Stimulated activated CD4-positive, alpha-beta T cell treated with anti-CD3 and anti-CD28 coated beads, Interleukin-15, amount 100 ng/mL, for 48 hours (primary cell): ENCODE measurements around the gene CRYGA.
A peak's percentile ranks its signal among the peaks of the same experiment; 100 is the strongest.

Source experiments
- DNase-seq, 2 donors: peaks; one replicate each; pipeline ENCODE4 v3.0.0-alpha.2; 2020; ENCODE audit warnings: low read depth in 2 of 2

The CRYGA gene, protein sequence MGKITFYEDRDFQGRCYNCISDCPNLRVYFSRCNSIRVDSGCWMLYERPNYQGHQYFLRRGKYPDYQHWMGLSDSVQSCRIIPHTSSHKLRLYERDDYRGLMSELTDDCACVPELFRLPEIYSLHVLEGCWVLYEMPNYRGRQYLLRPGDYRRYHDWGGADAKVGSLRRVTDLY

DNA sequence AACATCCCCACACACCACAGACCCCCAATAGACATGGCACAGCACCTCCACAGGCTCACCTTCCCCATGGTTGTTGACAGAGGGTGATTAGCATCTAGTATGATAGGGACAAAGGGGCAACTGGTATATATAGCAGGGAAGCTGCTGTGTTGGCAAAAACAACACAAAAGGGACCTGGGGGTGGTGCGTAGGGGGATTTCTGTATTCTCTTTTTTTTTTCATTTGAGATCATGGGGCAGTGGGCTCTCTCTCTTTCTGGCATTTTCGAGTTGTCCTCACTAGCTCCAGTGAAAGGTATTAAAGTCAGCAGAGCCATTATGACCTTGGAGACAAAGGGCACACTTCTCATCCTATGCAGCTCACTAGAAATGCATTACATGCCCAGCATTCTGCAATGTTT, at the start of gene CRYGA:
TSS of gene CRYGA (minus strand) at position 101 of the 400 bp plus-strand sequence. CDS start at position 68, 33 bp downstream.
- no peak for DNase-seq

DNA sequence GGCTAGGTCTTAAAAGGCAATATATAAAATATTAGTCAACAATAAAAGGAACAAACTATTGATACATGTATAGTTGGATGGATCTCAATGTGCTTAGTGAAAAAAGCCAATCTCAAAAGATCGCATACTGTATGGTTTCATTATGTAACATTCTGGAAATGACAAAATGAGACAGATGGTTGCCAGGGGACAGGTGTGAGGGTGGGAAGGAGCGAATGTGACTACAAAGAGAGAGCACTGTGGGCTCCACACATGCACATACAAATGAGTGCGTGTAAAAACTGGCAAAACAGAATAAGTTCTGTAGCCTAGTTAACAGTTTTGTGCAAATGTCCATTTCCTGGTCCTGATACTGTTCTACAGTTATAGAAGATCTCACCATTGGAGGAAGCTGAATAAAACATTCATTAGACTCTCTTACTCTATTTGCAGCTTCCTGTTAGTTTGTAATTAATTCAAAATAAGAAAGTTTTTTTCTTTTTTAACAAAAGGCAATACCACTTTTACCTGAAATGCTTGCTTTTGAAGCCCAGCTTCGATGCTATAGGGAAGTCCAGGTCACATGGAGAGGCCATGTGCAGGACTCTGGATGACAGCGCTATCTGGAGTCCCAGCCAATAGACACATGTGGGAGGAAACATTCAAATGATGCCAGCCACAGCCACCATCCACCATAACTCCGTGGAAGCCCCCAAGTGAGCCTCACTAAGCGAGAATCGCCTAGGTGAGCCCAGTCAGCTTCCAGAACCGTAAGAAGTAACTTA, 47.5 kb upstream of the CRYGA start:
- DNase-seq = no peak

DNA sequence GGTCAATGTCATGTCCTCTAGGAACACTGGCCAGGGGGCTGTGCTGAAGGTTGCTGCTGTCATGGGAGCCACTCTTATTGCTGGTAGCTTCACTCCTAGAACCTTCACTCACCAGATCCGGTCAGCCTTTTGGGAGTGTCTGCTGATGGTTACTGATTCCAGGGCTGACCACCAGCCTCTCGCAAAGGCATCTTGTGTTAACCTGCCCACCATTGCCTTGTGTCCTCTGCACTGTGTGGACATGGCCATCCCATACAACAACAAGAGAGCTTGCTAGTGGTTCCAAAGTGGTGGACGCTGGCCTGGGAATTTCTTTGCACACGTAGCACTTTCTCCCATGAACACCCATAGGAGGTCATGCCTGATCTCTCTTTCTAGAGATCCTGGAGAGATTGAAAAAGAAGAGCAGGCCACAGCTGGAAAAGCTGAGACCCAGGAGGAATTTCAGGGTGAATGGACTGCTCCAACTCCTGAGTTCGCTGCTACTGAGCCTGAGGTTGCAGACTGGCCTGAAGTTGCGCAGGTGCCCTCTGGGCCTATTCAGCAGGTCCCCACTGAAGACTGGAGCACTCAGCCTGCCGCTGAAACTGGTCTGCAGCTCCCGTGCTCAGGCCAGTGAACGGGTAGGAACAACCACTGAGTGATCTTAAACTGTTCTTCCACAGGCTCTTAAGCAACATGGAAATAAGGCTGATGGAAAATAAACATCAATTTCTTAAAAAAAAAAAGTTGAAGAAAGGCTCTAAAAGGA, 45.1 kb upstream of the CRYGA start:
- DNase-seq = no peak

DNA sequence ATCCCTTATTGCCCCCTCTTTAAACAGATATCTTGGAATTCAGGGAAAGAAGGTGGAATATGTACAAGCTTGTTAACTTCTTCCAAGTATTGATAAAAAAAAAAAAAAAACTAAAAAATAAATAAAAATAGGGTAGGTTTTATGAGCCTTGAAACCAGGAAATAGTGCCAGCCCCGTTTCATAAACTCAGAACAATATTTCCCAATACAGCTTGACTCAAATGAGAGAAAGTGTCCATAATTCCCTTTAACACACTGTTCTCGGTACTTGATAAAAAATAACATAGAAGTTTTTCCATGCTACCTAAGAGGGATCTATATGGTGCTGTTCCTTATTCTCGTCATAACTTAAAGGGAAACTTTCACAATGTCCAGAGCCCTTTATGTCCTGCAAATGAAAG, 44.4 kb upstream of the CRYGA start:
- DNase-seq = no peak

DNA sequence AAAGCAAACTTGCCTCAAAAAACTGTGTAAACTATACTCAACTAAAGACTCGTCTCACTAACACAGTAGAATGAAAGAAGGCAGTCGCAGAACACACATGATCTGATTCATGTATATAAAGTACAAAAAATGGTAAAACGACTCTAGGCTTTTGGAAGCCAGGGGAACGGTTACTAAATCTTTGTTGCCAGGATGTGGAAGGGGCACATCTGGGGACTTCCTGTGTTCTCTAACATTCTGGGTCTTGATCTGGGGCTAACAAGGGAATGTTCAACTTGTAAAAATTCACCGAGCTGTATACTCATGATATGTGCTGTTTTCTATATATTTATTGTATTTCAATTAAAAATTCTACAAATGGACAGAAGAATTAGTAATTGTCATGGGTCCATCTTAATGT, 40.8 kb upstream of the CRYGA start:
- DNase-seq = no peak

DNA sequence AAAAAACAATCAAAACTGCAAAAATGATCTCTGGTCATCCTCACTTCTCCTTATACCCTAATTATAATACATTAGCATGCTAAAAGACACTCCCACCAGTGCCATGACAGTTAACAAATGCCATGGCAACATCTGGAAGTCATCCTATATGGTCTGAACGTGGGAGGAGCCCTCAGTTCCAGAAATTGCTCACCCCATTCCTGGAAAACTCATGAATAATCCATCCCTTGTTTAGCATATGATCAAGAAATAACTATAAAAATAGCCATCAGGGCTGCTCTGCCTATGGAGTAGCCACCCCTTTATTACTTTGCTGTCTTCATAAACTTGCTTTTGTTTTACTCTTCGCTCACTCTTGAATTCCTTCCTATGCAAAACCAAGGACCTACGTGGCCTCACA, 32.1 kb upstream of the CRYGA start:
- no peak for DNase-seq

DNA sequence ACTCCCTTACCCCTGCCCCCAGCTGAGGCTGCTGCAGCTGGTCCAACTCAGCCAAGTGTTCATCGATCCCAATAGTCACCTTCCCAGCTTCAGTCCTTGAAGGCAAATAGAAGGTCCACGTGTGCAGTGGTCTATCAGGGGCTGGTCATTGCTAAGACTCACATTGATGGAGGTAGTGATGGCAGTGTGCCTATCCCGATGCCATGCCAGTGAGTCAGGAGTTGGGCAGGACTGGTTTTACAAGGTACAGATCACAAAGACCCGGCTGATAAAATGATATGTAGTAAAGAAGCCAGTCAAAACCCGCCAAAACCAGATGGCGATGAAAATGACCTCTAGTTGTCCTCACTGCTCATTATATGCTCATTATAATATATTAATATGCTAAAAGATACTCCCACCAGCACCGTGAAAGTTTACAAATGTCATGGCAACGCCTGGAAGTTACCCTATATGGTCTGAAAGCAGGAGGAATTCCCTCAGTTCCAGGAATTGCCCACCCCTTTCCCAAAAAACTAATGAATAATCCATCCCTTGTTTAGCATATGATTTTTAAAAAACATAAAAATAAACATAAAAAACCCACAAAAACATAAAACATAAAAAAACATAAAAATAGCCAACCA, 29.3 kb upstream of the CRYGA start:
- no peak for DNase-seq

DNA sequence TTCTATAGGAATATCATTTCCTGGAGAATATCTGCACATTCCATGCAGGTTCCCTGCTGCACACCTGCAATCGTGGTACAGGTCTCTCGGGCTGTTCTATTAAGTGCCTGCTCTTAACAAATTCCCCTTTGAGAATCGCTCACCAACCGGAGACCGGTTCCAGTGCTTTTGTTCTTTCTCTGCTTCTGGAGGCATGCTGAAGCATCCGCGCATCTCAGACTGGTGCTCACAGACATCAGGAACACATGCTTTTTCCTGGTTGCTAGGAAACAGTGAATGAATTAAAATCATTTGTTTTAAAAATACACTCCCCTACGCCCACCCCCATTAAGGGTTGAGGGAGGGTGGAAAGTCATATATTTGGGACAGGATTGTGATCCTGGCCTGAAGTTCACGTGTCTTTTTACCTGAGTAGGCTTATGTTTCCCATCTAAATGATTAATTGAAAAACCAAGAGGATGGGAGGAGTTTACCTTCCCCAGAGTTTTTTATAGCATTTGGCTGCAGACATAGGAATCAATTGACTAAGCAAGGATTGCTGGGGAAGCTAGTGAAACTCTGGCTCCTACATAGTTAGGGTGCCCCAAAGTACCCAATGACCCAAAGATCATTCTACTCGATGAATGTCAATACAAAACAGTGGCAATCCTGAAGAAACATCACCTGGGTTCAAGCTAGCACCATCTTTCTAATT, 26.6 kb upstream of the CRYGA start, which contains the start of gene C2orf80:
TSS of gene C2orf80 (minus strand) at position 221 of the 694 bp plus-strand sequence. CDS start 3,044 bp downstream, outside the sequence.
- DNase-seq = no peak

DNA sequence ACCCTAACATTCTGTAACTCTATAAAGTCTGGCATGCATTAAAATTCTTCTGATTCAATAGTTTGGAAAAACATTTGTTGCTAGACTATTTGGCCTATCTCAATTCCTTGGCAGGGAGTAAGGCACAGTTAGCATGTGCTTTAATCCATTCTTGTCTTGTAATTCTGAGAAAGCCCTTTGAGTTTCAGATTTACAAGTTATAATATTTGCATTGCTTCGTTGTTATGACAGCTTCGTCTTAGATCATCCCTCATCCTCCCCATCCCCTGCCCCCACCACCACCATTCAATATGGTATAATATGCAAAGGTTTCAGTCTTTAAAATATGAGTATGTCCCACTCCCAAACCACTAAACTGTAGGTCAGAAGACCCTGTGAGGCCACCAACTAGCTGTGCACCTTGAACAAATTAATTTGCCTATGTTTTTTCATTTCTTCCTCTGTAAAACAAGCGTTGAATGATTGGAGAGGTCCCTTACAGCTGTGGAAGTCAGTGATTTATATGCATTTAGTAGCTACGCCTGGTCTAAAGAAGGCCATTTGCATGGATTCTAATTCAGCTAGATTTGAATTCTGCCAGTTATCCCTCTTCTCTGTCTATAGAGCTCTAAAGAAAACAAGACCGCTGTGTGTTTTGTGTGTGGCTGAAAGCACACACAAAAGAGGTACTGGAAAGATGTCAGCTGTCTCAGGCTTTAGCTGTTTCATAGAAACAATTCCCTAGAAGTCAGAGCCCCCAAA, 25.9 kb upstream of the CRYGA start:
- DNase-seq = no peak

DNA sequence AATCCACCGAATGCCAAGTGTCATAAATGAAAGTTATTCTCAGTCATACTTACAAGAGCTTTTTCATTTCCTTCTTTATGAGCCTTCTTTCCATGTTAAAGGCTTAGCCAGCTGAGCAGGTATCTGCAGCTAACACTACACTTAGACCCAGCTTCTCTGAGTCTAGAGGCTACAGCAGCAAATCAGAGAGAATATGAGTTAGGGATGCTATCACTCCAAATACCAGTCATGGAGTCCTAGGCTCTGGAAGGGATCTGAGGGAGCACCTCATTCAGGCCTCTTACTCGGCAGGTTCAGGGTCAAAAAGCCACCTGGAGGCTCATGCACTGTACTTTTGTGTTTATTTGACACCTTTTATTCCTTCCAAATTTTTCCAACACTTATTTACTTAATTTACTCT, 23.5 kb upstream of the CRYGA start:
- DNase-seq = no peak

DNA sequence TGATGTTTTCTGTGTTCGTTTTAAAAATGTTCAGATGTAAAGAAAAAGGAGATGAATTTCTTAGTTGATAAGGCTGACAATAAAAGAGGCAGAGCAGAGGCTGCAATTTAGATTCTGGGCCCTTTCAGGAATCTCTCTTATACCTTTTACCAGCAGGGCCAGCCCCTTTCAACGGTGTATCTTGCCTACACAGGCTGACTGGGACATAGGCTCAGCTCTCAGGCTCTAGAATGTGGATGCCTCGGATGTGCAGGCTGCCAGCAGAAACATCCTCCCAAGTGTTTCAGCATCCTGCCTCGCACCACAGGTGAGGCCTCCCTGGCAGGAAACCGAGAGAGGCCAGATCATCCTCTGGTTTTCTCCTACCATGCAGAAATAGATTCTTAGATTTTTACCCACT, 23.1 kb upstream of the CRYGA start:
- no peak for DNase-seq

DNA sequence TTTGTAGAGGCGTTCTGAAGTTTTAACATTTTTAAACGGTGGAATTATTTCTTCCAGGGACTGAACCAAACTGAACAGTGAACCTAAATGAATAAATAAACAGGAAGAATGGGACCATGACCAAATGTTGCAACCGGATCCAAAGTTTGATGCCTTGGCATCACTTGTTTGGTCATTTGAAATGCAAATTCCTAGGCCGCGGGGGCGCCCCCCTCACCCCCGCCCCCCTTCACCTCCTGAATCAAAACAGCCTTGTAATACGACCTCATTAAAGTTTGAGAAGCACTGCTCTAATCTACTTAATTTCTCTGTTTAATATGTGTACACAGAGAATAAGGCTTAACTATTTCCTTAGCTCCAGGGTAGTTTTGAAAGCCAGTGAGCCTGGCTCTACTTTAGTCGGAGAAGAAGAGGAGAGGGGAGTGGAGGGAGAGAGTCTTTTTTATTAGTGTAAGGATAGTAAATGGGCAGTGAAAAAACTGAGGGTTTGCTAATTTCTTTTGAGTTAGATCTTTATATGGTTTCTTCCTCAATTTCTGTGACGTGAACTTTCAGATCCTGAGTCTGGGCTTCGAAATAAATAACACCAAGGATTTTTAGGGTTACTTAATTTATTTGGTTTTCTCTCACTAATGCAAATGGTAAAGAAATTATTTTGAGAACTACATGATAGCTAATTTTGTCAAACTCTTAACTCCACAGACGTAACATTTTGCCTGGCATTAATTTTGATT, 20.8 kb upstream of the CRYGA start:
- no peak for DNase-seq

DNA sequence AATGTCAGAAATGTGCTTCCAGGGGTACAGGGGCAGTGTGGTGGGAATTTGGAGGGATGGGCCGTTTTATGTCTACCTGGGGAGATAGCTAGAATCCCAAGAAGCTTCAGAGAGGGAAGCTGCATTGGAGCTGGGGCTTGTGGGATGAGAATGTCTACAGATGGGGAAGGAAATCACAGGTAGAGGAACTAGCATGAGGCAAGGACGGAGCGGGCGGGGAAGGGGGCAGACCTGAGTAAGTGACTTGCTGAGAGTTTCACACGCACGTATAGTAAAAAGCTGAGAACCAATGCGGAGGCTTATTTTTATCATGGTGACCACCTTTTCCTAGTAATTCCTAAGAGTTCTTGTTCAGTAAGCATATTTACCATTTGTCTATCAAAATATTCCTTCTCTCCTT, 20.1 kb upstream of the CRYGA start:
- no peak for DNase-seq

DNA sequence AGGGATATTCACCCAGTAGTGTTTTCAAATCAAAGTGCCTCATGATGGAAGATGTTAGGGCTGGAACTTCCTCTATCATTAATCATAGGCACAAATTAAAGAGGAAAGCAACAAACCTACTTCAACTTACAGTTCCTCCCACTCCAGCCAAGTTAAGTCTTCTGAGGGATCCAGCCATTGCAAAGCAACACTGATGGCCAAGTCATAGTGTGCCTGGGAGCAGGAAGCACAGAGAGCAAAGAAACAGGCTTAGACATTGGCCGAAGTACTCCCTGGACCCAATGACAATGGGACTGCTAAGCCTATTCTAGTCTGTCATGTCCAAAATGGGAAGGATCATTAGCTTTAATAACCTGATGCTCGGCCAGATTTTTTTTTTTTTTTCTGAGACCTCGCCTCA, 19.4 kb upstream of the CRYGA start:
- DNase-seq = no peak

DNA sequence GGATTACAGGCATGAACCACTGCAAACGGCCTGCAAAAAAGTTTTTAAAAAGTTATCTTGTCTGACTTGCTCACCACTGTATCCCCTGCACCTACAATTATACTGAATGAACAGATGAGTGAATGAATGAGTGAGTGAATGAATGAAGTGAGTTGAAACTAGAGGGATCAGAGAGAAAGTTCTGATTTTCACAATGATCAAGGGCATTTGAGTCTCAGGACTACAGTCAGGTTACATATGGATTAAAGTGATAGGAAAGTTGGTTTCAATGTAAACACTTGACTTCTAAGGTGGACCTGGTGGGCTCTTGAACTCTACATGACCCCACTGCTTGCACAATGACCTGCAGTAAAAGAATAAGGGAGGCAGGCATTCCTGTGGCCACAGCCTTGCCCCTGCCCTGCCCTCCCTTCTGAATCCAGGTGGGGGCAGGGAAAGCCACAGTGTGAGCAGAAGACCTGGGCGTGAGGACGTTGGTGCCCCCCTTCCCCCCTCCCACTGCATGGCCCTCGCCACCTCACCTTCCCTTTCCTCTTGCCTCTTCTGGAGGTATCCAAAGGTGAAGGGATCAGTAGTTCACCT, 15.7 kb upstream of the CRYGA start:
- no peak for DNase-seq

DNA sequence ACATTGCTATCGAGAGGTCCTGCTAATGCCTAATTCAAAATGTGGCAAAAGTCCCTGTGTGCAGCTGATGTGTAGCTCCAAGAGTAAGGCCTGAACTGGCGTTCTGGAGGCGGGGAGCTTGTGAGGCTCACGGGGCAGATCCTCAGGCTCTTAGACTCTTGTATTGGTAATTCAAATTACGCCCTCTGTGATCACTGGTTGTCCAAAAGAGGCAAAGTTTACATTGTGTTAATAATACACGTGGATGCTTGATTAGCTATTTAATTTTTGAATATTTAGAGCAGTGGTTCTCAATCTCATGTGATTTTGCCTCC, 12.4 kb upstream of the CRYGA start:
- DNase-seq = no peak

DNA sequence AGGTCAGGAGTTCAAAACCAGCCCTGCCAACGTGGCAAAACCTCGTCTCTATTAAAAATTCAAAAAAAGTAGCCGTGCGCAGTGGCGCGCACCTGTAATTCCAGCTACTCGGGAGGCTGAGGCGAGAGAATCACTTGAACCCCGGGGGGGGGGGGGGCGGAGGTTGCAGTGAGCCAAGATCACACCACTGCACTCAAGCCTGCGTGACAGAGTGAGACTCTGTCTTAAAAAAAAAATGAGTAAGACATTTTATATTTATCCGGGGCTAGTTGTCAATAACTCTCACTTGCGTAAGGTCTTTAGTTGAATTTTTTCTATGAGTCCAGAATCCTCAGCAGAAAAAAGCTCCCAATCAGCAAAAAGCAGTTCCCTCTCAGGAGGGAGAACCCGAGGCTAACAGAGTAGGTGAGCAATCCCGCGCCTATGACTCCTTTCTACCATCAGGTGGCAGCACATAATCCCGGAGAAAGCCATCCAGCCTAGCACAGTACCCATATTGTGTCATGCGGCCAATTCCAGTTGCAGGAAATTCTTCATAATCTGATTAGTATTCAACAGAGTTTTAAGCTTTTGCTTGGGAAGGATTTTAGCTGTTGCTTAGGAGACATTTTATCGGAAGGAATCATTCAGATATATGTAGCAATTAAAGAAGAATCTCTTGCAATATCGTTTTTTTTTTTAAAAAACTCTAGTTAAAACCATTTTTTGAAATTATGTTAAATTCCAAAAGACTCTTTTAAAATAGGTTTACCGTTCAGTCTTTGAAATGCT, 11.9 kb upstream of the CRYGA start:
- peak; percentile 30 to 53 for DNase-seq

DNA sequence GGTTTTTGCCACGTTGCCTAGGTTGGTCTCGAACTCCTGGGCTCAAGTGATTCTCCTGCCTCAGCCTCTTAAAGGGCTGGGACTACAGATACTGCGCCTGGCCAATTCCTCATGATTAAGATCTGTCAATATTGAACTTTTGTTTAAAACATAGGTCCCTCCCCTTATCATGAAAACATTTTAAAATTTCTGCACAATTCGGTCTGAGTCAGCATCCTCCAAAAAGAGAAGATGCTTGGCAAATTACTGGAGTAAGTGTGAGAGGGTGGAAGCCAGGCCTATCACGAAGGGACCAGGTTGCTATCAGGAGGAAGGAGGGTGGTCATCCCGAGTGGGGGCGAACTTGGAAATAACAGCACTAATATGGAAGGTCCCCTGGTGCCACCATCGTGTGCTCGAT, 10.8 kb upstream of the CRYGA start:
- no peak for DNase-seq

DNA sequence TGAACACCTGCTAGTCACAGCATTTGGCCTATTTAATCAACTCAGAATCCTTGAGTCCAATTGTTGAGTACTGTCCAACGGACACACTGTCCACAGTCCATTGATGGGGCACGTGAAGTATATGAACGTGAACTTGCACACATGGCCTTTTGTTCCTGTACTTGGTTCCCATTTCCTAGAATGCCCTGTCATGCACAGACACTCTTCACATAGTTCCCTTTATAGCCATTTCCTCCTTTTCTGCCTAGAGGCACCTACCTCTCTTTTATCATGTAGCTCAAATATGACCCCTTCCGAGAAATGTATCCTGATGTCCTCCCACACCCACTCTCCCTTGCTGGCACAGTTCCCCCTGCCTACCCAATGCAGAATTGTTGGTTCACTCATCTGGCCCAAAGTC, 8.7 kb upstream of the CRYGA start:
- DNase-seq = no peak
